B cell (primary cell): ENCODE results near the gene PLAU.

Experiments
- EZH2 ChIP-seq: IDR thresholded peaks from 2 replicates; pipeline ENCODE4 v1.6.1; 2012; ENCODE audit warnings: borderline replicate concordance, low read depth, mild to moderate bottlenecking, moderate library complexity, low read length; ENCODE audit not compliant: insufficient read depth, poor library complexity, severe bottlenecking
- TF ChIP-seq, protein P1 (sequence below): fragments of 200-600 bp; IDR thresholded peaks from one replicate; pipeline ENCODE4 v1.8.0; 2022; ENCODE audit warnings: antibody characterized with exemption, mild to moderate bottlenecking

DNA sequence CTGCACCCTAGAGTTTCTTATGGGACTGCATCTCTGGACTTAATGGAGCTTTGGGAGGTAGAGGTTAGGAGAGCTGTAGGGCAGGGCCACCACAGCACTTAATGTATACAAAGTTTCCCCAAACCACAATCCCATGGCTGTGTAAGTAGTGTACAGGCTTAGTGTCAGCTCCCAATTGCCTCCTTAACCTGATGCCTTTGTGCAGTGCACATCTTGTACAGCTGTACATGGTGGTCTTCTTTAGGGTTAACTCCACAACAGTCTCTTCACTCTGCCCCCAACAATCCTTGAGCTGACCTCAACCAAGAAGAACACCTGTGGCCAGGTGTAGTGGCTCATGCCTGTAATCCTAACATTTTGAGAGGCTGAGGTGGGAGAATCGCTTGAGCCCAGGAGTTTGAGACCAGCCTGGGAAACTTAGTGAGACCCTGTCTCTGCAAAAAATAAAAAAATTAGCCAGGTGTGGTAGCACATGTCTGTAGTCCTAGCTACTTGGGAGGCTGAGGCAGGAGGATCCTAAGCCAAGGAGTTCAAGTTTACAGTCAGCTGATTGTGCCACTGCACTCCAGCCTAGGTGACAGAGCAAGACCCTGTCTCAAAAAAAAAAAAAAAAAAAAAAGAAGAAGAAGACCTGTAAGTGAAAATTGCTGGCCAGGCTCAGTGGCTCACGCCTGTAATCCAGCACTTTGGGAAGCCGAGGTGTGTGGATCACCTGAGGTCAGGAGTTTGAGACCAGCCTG, 6.8 kb downstream of the PLAU start:
- TF ChIP-seq, protein P1, sequence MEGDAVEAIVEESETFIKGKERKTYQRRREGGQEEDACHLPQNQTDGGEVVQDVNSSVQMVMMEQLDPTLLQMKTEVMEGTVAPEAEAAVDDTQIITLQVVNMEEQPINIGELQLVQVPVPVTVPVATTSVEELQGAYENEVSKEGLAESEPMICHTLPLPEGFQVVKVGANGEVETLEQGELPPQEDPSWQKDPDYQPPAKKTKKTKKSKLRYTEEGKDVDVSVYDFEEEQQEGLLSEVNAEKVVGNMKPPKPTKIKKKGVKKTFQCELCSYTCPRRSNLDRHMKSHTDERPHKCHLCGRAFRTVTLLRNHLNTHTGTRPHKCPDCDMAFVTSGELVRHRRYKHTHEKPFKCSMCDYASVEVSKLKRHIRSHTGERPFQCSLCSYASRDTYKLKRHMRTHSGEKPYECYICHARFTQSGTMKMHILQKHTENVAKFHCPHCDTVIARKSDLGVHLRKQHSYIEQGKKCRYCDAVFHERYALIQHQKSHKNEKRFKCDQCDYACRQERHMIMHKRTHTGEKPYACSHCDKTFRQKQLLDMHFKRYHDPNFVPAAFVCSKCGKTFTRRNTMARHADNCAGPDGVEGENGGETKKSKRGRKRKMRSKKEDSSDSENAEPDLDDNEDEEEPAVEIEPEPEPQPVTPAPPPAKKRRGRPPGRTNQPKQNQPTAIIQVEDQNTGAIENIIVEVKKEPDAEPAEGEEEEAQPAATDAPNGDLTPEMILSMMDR = no peak
- TF ChIP-seq EZH2 = no peak
